Duodenal mucosa (tissue), 2 donors: ENCODE measurements around the gene GABRB3.

Experiments
- H3K27ac ChIP-seq: one replicate; pipeline ENCODE4 v1.7.0; 2013; ENCODE audit warnings: low read depth, low read length
- H3K27me3 ChIP-seq, 2 donors: one replicate each; pipeline ENCODE4 v1.7.0; 2013; ENCODE audit warnings: low read length in 2 of 2, control low read depth in 1 of 2; ENCODE audit not compliant: insufficient read depth in 2 of 2, control insufficient read depth in 1 of 2
- H3K36me3 ChIP-seq, 2 donors: one replicate each; pipeline ENCODE4 v1.7.0; 2013; ENCODE audit warnings: low read length in 2 of 2, control low read depth in 1 of 2; ENCODE audit not compliant: insufficient read depth in 2 of 2, control insufficient read depth in 1 of 2
- H3K4me1 ChIP-seq, 2 donors: one replicate each; pipeline ENCODE4 v1.7.0; 2013; ENCODE audit warnings: low read length in 2 of 2, control low read depth in 1 of 2; ENCODE audit not compliant: insufficient read depth in 2 of 2, control insufficient read depth in 1 of 2
- H3K4me3 ChIP-seq, 2 donors: one replicate each; pipeline ENCODE4 v1.7.0; 2013; ENCODE audit warnings: low read length in 2 of 2, low read depth in 1 of 2
- H3K9ac ChIP-seq, 2 donors: one replicate each; pipeline ENCODE4 v1.7.0; 2013; ENCODE audit warnings: low read length in 2 of 2, low read depth in 1 of 2
- H3K9me3 ChIP-seq, 2 donors: one replicate each; pipeline ENCODE4 v1.7.0; 2013; ENCODE audit warnings: low read length in 2 of 2, control low read depth in 1 of 2; ENCODE audit not compliant: control insufficient read depth in 1 of 2

Gene GABRB3

GRCh38 chr15:26686547-26687187, 86.2 kb downstream of the GABRB3 start:
- Histone ChIP-seq H3K4me3 (no peak overlapping the region), H3K9ac (no peak overlapping the region), H3K9me3 (peaks cover 3 to 25% of the 10 kb centered on the region in 2 donors), H3K27me3 (no peaks in the 10 kb centered on the region), H3K4me1 (no peaks in the 10 kb centered on the region), H3K36me3 (no peaks in the 10 kb centered on the region), H3K27ac (no peak overlapping the region)

- Histone ChIP-seq H3K4me3 (no peak overlapping the region), H3K27me3 (no peaks in the 10 kb centered on the region), H3K27ac (no peak overlapping the region), H3K4me1 (no peaks in the 10 kb centered on the region), H3K9ac (no peak overlapping the region), H3K36me3 (no peaks in the 10 kb centered on the region), H3K9me3 (peaks cover 7 to 26% of the 10 kb centered on the region in 2 donors)
Observed at GRCh38 chr15:26682598-26683164, 90.2 kb downstream of the GABRB3 start.

- no peak overlapping the region for H3K27ac ChIP-seq
- no peak overlapping the region for H3K9ac ChIP-seq
- H3K27me3 ChIP-seq, result no peaks in the 10 kb centered on the region
- H3K4me3 ChIP-seq, result no peak overlapping the region
- peaks cover 5 to 23% of the 10 kb centered on the region in 2 donors for H3K9me3 ChIP-seq
- no peaks in the 10 kb centered on the region for H3K4me1 ChIP-seq
- no peaks in the 10 kb centered on the region for H3K36me3 ChIP-seq
Observed at GRCh38 chr15:26679927-26680326, 92.9 kb downstream of the GABRB3 start.

- no peak overlapping the region for H3K9ac ChIP-seq
- H3K4me3 ChIP-seq, result no peak overlapping the region
- no peaks in the 10 kb centered on the region for H3K4me1 ChIP-seq
- H3K27ac ChIP-seq, result no peak overlapping the region
- H3K9me3 ChIP-seq, result peaks cover 8% of the 10 kb centered on the region in 2 donors
- no peaks in the 10 kb centered on the region for H3K27me3 ChIP-seq
- no peaks in the 10 kb centered on the region for H3K36me3 ChIP-seq
Observed at GRCh38 chr15:26676115-26676514, 96.8 kb downstream of the GABRB3 start.

GRCh38 chr15:26674467-26674866, 98.4 kb downstream of the GABRB3 start:
- Histone ChIP-seq H3K27me3 (no peaks in the 10 kb centered on the region), H3K27ac (no peak overlapping the region), H3K9ac (no peak overlapping the region), H3K9me3 (peaks cover 4 to 8% of the 10 kb centered on the region in 2 donors), H3K36me3 (no peaks in the 10 kb centered on the region), H3K4me3 (no peak overlapping the region), H3K4me1 (no peaks in the 10 kb centered on the region)

- Histone ChIP-seq H3K9me3 (peaks cover 4% of the 10 kb centered on the region in 2 donors), H3K4me1 (no peaks in the 10 kb centered on the region), H3K36me3 (no peaks in the 10 kb centered on the region), H3K27me3 (no peaks in the 10 kb centered on the region), H3K4me3 (no peak overlapping the region), H3K9ac (no peak overlapping the region), H3K27ac (no peak overlapping the region)
Observed at GRCh38 chr15:26673445-26673844, 99.4 kb downstream of the GABRB3 start.

- H3K4me3 ChIP-seq, result no peak overlapping the region
- H3K9ac ChIP-seq, result no peak overlapping the region
- no peaks in the 10 kb centered on the region for H3K27me3 ChIP-seq
- peaks cover 13 to 17% of the 10 kb centered on the region in 2 donors for H3K9me3 ChIP-seq
- no peak overlapping the region for H3K27ac ChIP-seq
- no peaks in the 10 kb centered on the region for H3K36me3 ChIP-seq
- H3K4me1 ChIP-seq, result no peaks in the 10 kb centered on the region
Observed at GRCh38 chr15:26670116-26670515, 102.8 kb downstream of the GABRB3 start.

- H3K36me3 ChIP-seq, result no peaks in the 10 kb centered on the region
- no peaks in the 10 kb centered on the region for H3K27me3 ChIP-seq
- no peak overlapping the region for H3K27ac ChIP-seq
- no peak overlapping the region for H3K4me3 ChIP-seq
- H3K9ac ChIP-seq, result no peak overlapping the region
- no peaks in the 10 kb centered on the region for H3K4me1 ChIP-seq
- peaks cover 13% of the 10 kb centered on the region in 2 donors for H3K9me3 ChIP-seq
Observed at GRCh38 chr15:26667222-26667988, 105.5 kb downstream of the GABRB3 start.

- H3K36me3 ChIP-seq, result no peaks in the 10 kb centered on the region
- no peak overlapping the region for H3K4me3 ChIP-seq
- H3K9me3 ChIP-seq, result peaks cover 13% of the 10 kb centered on the region in 2 donors
- no peak overlapping the region for H3K9ac ChIP-seq
- H3K4me1 ChIP-seq, result no peaks in the 10 kb centered on the region
- H3K27me3 ChIP-seq, result no peaks in the 10 kb centered on the region
- H3K27ac ChIP-seq, result no peak overlapping the region
Observed at GRCh38 chr15:26665957-26666791, 106.7 kb downstream of the GABRB3 start.
